Measurements from ENCODE around the gene MTMR10.

The MTMR10 gene, protein sequence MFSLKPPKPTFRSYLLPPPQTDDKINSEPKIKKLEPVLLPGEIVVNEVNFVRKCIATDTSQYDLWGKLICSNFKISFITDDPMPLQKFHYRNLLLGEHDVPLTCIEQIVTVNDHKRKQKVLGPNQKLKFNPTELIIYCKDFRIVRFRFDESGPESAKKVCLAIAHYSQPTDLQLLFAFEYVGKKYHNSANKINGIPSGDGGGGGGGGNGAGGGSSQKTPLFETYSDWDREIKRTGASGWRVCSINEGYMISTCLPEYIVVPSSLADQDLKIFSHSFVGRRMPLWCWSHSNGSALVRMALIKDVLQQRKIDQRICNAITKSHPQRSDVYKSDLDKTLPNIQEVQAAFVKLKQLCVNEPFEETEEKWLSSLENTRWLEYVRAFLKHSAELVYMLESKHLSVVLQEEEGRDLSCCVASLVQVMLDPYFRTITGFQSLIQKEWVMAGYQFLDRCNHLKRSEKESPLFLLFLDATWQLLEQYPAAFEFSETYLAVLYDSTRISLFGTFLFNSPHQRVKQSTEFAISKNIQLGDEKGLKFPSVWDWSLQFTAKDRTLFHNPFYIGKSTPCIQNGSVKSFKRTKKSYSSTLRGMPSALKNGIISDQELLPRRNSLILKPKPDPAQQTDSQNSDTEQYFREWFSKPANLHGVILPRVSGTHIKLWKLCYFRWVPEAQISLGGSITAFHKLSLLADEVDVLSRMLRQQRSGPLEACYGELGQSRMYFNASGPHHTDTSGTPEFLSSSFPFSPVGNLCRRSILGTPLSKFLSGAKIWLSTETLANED

DNA sequence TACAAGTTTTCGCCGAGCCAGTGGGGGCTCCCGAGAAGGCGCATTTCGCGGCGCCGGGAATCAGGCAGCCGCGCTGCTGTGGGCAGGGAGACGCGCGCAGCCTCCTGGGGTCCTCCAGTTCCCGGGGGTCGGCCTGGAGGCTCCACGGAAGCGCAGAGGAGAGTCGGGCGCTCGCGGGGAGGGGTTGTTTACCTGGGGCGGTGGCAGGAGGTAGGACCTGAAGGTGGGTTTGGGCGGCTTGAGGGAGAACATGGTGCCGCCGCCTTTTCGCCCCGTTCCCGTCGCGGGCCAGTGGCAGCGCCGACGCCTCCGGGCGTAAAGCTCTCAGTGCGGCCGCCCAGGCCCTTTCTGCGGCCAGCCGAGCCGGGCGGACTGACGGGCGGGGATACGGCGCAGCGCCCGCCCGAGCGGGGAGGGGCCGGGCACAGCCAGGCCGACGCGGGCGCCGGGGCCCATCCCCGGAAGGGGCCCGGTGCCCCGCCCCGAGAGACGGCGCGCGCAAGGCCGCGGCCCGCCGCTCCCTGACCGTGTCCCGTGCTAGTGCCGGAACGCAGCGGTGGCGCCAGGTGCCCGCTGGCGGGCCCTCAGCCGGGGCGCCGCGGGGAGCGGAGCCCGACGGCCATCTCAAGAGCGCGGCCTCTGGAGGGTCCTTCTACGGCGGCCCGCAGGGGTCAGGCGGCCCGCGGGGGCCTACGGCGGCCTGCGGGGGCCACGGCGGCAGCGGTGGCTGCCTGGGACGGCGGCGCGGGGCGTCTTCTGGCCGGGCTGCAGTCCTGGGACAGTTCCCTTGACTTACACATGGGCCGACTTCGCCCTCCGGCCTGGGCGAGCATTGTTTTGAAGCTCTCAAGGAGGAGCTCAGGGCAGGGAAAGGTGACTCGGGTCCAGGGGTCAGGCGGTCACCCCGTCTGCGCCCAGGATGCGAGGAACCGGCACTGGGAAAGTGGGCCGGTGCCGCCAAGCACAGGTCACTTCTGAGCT, at the start of gene MTMR10:
Gene MTMR10 (minus strand): TSS at position 374 of the 981 bp plus-strand sequence. CDS start 122 bp downstream, at position 252.
- FAIRE-seq, result no peak

DNA sequence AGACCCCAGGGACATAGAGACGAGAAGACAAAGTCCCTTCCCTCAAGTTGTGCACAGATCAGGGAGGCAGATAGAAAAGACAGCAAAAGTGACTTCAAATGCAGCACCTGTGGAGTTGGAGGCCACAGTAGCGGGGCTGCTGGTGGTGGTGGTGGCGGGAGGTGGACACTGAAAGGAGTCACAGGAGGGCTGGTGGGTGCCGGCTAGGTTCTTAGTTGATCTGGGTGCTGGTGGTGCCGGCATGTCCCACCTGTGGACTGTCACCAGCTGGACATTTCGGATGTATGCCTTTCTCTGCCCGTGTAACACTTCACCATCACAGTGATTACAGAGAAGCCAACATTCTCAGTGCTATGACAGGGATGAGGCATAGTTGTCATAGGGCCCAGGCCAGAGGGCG, 49.2 kb upstream of the MTMR10 start:
- no peak for FAIRE-seq

DNA sequence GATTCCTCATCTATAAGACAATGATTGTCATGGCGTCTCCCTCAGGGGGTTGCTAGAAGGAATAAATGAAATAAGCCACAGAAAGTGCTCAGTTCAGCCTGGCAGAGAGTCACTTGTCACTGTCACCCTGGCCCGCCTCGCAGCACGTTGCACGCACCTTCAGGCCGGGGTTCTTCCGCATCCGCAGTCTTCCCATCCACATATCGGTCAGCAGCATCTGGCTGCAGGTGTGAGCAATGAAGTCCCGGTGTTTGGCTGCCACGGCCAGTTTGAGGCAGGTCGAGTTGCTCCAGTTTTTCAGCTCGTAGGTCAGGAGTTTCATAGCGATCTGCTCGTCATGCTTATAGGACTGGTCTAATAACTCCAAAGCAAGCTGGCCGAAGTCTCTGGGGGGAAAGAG, 48.5 kb upstream of the MTMR10 start:
- FAIRE-seq, result no peak

DNA sequence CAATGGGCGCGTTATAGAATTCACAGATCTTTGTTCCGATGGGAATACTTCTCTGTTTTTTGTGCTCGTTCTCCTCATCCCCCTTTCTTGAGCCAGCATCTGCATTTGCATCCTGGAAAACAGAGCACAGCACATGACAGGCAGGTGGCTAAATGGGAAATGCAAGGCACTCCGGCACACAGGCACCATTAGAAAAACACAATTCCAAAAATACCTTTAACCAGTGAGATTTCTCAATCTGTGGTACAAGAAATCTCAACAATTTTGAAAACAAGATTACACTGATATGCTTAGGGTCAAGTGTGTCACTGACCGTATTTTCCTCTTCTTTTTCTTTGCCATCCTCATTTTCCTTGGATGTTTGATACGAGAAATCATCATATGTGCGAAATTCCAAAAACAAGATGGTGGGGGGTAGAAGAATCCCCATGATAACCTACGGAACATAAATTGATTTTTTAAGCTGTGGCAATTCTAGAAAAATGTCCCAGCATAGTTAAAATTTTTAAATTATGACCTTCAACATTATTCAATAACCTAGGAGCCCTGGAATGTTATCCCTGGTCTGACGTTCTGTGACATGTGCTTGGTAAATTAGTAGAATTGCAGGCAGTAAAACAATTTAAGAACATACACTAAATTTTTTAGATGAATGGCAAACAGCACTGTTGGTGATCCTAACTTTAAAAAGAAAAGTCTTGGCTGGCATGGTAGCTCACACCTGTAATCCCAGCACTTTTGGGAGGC, 46.5 kb upstream of the MTMR10 start:
- no peak for FAIRE-seq

DNA sequence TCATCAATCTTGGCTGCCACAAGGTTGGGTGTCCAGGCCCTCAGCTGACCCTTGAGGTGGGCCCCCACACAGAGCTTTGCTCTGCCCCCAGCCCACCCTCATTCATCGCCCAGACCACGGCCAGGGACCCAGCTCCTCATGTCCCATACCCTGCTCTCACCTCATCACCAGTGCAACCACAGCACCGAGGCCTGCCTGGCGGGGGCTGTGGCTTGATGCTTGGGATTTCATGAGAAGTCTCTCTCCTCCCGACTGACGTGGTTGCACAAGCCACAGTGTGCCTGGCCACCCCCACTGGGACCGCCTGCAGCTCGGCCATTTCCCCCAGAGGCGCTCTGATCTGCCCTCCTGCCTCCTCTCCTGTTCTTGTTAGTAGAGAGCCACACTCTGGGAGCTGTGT, 45.4 kb upstream of the MTMR10 start:
- FAIRE-seq, result no peak

DNA sequence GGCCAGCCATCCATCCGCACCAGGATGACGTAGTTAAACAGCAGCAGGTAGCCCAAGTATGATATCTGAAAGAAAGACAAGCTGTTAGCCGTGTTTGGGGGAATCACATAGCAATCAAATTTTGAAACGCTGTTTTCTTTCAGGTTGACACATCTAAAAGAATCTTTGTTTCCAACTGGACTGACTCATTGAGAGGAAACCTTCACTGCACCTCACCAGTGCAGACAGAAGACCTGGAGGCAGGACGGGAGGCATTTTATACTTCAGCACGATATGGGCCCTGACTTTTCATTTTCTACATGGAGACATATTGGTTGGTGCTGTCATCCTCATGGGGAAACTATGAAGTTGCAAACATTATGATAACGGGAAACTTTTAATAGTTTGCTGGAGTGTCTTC, 44.2 kb upstream of the MTMR10 start:
- FAIRE-seq, result no peak

DNA sequence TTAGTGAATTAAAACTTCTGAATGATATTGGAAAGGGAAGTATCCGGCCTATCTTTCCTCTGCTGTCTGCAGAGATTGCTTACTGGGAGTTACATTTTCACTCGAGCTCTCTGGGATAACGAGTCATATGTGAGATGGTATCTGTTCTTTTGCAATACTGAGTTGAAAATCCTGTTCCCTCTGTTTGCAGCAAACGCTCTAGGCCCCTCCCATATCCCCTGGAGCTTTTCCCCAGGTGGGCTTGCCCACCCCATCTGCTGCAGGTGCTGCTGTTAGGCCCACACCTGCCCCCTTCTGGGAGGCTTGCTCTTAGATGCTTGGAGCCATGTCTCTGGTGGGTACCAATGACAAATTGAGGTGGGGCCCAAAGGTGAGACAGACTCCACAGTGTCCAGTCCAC, 42.7 kb upstream of the MTMR10 start:
- FAIRE-seq, result no peak

DNA sequence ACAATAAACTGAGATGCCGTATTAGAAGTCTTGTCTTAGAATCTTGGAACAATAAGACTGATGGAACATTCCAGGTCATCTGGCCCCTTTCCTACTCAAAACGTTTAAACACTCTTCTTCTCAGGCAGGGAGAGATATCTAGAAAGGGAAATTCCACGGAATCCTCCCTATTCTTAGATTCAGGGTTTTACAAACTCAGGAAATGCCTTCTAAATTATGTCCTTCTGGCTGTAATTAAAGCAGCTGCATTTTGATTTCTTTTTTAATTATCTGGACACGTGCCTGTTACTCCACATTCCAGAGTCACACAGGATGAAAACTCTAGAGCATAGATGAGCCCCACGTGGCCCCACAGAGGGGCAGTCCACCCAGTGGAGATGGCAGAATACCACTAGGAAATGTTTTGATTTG, 41.5 kb upstream of the MTMR10 start:
- FAIRE-seq, result peak; percentile 98

DNA sequence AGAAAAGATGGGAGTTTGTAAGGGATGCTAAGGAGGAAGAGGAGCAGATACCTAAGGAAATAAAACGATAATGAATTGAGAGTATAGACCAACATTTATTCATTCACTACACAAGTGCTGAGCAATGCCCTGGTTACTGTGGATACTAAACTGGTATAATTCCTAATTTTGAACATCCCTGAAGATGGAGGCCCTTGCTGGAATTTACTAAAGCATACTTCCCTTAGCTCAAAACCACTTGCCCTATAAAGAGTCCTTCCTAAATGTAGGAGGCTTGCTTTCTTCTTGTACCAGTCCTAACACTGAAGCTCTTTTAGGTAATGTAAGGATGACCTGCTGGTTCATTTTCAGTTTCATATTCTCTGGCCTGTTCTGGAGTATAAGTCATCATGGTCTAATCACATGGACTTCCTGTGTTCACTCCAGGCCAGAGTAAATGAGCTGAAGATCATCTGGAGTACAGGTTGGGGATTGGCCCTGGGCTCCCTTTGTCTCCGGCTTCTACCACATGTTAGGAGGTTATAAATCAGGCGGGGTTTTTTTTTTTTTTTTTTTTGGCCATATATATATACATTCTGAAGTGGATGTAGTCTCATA, 40.1 kb upstream of the MTMR10 start:
- no peak for FAIRE-seq

DNA sequence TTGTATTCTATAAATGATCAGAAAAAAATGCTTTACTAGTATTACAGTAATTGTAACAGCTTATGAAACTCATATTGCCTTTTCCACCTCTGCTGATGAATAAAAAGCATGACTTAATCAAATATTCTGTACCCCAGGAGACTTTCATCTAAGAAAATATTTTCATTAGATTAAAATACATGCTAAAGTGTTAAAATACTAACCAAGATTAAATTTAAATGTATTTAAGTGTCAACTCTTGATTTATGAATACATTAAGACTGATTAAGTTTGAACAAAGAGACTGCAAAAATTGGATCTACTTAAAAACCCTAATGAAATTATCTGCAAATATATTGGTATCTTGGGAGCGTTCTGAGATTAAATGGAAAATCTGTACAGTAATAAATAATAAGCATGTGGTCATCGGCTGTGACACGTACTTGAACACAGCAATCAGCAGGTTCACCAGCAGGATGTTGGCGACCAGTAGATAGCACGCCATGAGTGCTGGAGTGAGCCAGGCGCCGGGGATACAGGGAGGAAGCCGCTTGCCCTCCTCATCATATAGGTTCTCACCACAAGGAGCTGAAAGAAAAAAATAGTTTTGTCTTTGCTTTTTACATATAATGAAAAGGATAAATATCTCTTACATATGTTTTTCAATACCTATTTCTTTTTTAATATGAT, 36.6 kb upstream of the MTMR10 start:
- FAIRE-seq, result no peak

DNA sequence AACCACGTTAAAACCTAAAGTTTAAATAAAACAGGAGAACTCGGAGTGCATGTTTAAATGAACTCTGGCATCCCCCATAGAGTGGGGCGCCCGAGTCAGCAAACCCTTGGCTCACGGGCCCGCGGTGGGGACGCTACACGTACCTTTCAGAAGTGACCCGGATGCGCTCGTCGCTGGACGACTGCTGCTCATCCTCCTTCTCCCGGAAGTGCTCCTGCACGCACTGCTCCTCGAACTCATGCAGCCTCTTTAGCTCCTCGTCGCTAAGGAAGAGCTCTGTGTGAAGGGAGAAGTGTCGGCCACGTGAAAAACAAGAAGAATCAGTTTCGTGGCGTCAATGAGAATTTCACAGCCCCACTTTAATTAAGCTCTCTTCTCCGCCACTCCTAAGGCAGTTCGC, 34.6 kb upstream of the MTMR10 start:
- FAIRE-seq, result no peak

DNA sequence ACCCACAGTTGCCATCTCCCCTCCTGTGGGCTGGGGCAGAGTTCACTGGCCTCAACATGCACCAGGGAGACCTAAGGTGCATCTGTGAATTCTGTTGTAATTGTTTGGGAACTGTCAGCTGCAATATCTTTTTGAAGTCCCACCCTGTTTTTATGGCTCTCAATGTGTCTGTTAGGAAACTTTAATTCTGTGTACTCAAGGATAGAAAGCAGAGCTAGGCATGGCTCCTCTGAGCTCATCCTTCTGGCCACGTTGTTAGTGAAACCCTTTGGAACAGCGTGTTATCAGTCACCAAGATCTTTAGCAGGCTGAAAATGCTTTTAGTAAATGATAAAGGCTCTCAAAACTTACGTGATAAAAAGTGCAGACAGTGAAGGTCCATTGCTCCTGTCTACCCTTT, 33.6 kb upstream of the MTMR10 start:
- FAIRE-seq, result no peak

DNA sequence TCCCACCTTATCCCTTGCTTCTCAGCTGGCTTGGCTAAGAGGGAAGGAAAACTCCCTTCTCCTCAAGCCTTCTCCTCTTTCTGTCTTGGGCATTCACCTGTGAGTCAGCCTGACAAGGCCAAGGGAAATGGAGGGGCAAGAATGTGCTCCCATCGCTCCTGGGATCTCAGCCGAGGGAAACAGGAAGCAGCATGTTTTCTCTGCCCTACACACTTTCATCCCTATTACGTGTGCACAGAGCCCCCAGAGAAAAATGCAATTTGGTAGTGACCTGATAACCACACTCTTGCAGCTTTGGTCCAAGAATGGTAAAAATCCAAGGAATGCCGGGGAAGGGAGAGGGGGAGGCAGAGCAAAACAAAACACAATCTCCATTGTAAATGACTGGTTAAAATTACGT, 32.9 kb upstream of the MTMR10 start:
- FAIRE-seq, result peak; percentile 50

DNA sequence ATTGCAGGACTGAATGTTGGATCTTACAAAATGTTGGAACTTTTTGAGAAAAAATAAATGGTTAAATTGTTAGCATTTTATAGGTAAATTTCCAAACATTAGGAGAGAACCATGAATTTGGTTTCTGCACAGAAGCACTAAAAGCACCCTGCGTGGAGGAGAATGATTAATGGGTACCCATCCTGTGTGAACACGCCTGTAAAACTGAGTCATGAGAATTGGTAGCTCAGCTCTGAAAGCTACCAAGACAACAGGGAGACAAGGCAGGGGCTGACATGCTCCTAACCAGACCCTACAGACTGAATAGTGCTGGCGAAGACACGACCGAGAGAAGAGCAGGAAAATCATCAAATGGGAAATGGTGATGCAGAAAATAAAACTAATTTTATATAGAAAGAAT, 32.4 kb upstream of the MTMR10 start:
- no peak for FAIRE-seq

DNA sequence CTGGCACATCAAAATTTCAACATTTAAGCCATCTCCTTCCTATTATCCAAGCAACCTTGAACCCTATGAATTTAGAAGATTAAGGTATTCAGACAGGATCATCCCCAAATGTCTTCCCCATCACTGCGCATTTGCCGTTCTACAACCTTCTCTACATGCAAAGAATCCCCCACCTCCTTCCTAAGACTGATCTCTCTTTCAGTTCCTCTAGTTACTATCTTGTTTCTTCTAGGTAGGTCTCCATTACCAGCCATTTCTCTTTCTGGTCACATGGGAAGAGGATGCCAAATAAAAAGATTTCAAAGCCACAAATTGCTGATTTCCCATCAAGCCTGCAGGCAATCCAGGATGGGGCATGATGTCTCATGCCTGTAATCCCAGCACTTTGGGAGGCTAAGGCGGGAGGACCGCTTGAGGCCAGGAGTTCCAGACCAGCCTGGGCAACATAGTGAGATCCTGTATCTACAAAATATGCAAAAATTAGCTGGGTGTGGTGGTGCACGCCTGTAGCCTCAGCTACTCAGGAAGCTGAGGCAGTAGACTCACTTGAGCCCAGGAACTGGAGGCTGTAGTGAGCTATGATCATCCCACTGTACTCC, 29.7 kb upstream of the MTMR10 start:
- no peak for FAIRE-seq

DNA sequence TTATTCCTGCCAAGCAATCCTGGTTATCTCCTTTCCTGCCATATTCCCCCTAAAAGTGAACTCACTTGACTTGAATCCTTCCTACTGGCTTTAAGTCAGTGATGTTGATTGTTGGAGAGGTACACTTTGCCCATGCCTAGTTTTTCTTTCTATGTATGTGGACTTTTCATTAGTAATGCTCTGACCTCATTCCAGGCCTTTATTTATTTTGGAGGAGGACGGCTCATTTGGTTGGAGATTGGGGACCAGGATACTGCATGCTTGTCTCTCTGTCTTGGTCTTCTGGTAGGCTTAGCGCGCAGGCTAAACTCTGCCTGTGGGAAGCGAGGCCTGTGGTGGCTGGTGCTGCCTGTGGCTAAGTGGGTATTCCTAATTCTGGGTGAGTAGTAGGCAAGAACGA, 29.1 kb upstream of the MTMR10 start:
- FAIRE-seq, result no peak

DNA sequence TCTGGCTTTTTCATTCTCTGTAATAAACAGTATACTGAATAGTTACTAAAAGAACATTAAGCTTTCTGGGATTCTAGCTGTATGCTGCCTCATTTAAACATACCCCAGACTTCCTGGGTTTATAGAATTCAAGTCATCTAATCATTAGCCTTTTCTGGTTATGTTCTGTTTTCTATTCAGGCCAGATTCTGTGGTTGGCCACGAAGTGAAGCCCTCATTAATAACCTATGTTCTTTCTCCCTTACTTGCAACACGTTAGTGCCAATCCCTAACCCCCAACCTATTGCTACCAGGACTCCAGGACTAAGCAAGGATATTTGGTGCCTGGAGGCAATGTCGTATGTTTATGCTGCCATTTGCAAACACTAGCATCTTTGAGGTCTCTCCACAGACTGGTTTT, 28.6 kb upstream of the MTMR10 start:
- no peak for FAIRE-seq

DNA sequence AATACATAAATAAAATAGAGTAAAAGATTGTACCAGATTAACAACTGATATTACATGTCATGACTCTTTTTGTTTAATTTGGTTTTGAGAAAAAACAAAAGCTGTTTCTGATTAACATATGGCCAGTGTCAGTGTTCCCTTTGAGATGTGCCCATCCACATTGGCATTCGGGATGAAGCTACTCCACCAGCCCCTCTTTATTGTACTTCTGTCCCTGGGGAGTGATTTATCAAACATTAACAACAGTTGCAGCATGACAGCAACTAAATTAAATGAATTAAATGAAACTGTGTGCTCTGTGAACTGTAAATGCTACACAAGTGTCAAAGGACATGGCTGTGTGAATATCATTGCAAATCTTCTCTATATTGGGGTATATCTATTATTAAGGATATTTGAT, 25.9 kb upstream of the MTMR10 start:
- no peak for FAIRE-seq

DNA sequence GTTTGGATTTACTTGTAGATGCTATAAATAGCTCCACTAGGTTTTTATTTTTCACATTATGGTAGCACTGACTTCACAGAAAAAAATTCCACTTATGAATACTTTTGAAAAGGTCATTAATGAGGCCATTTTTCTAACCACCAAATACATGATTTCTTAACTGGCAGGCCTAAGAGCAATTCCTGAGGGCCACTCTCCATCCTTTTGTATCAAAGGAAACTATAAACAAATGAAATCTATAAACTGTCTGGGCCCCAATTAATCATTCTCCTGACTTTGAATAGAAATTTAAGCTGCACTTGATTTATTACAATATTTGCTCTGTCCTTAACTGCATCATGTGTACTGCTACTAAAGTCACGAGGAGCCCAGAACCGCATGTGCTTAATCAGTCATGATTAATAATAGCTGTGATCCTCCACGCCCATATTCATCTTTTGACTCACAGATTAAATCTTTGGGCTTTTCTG, 25.1 kb upstream of the MTMR10 start:
- FAIRE-seq, result no peak

DNA sequence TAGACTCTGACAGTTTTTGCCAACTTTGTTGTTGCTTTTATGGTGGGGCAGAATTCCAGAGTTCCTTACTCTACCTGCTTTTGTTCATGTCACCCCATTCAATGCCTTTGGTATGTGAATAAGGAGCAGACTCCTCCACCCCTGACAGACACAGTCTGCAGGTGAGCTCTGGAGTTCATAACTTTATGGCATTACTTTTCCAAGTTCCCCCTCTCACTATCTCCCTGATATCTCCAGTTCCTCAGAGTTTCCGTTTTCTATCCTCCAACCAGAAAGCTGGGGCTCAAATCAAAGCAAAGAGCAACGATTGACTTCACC, 23.1 kb upstream of the MTMR10 start:
- FAIRE-seq, result no peak
